NCI-H1436 (cell line): ENCODE measurements around the gene CTSE.
"Not testable (repeated sequence)": the region's sequence is repeated elsewhere in the genome, so short reads cannot be mapped to it uniquely, and the experiment has no call there.

Source experiments
- DNase-seq: peaks from one replicate; lab custom pipeline; 2025; lab: John Stamatoyannopoulos, UW

Gene CTSE

DNA sequence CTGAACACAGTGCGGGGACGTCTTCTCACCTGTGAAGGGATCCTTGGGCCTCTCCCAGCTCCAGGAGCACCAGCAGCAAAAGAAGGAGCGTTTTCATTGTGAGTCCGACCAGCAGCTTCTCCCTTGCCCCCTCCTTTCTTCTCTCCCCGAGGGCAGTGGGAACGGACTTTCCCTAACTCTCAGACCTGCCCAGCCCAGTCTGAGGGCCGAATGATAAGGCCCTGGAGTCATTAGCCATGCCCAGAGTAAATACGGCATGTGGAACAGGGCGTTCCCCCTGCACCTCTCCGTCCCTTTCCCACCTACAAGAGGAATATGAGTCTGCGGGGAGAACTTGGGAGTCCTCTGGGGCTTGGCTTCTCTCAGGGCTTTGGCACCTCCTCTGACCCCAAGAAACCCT, at the start of gene CTSE:
Gene CTSE (minus strand): TSS at position 201 of the 400 bp plus-strand sequence. CDS start 104 bp downstream, at position 97.
- no peak for DNase-seq

GRCh38 chr1:206070627-206071304, 47.1 kb upstream of the CTSE start:
- DNase-seq: no peak

DNA sequence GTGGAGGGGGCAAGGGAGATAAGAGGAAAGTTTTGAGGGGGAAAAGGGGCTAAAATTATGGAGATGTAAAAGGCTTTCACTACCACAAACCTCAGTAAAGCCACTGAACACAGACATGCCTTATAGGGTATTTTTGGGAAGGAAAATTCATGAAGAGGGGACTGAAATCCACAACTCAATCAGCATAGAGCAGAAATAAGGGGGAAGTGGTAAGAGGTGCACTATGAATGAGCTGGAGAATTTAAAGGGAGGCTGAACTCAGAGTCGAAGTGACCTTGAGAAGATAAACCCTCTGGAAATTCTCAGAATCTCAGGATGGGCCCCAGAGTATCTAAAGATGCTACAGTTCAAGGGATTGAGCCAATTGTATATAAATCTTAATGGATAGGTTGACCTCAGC, 44.6 kb upstream of the CTSE start:
- DNase-seq: no peak

GRCh38 chr1:206067486-206068227, 44.0 kb upstream of the CTSE start:
- no peak for DNase-seq

DNA sequence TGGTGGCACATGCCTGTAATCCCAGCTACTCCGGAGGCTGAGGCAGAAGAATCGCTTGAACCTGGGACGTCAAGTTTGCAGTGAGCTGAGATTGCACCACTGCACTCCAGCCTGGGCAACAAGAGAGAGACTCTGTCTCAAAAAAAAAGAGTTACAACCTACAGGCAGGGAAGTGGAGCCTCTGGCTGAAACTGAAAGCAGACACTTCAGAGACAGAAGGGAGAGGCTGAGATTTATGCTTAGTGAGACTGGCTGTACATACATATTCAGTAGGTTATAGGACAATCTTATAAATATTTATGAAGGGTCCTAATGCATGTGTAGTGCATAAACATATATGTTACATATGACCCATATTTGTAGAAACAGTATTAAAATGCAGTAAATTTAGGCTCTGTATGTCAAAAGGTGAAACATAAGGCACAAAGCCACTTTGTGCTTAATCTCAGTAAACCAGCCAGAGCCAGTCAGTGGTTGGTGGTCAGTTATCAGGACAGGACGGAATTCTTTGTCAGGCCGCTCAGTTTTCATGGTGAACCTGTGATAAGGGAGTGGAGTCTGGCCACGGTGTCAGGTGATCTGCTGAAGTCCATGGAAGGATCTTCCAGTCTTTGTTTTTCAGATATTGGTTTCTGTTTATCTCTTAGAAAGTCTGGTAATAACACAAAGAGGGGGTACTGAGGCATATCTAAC, 42.9 kb upstream of the CTSE start:
- DNase-seq: no peak

DNA sequence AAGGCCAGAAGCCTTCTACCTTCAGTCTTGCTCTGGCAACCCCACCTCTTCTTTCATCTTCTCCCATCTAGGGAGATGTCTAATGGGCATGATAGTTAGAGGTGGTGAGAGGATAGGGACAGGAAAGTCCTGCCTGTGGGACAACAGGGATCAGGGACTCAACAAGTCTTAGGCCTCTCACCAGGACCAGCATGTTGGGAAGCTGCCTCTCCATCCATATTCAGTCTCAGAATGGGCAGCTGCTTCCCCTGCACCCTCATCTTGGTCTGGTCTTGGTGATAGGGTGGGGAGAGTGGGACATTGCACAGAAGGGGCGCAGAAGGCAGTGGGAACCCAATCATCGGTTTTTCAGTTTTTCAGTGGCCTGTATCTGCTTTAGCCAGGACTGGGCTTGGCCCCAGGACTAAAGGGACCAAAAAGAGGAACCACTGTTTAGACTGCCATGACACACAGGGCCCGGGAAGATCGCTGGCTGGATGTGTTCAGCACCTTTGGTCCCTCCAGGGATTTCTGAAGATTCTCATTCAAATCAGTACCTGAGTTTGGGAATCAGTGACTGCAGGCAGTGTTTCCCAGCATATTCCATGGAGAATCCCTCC, 42.0 kb upstream of the CTSE start:
- DNase-seq: no peak

GRCh38 chr1:206064501-206064900, 40.8 kb upstream of the CTSE start:
- DNase-seq: not testable (repeated sequence)

DNA sequence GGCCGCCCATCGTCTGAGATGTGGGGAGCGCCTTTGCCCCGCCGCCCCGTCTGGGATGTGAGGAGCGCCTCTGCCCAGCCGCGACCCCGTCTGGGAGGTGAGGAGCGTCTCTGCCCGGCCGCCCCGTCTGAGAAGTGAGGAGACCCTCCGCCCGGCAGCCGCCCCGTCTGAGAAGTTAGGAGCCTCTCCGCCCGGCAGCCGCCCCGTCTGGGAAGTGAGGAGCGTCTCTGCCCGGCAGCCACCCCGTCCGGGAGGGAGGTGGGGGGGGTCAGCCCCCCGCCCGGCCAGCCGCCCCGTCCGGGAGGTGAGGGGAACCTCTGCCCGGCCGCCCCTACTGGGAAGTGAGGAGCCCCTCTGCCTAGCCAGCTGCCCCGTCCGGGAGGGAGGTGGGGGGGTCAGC, 40.3 kb upstream of the CTSE start:
- not testable (repeated sequence) for DNase-seq

GRCh38 chr1:206062464-206062863, 38.8 kb upstream of the CTSE start:
- DNase-seq: no peak

- no peak for DNase-seq
Observed at GRCh38 chr1:206060844-206061243, 37.1 kb upstream of the CTSE start.

- no peak for DNase-seq
Observed at GRCh38 chr1:206059355-206059915, 35.7 kb upstream of the CTSE start.

DNA sequence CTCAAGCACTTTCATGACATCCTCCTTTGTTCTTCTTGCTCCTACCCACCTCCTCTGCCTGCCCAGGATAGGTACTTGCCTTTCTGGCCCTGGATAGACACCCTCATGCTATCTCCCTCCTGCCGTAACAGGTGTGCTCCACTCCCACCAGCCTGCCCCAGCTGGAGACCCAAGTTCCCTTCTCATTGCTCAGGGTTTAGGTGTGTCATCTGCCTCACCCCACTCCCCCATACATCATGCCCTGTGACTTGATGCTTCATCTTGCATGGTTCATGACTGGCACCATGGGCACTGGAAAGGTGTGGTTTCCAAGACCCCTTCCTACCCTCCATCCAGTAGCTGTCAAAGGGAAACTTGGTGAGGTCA, 35.2 kb upstream of the CTSE start:
- no peak for DNase-seq

DNA sequence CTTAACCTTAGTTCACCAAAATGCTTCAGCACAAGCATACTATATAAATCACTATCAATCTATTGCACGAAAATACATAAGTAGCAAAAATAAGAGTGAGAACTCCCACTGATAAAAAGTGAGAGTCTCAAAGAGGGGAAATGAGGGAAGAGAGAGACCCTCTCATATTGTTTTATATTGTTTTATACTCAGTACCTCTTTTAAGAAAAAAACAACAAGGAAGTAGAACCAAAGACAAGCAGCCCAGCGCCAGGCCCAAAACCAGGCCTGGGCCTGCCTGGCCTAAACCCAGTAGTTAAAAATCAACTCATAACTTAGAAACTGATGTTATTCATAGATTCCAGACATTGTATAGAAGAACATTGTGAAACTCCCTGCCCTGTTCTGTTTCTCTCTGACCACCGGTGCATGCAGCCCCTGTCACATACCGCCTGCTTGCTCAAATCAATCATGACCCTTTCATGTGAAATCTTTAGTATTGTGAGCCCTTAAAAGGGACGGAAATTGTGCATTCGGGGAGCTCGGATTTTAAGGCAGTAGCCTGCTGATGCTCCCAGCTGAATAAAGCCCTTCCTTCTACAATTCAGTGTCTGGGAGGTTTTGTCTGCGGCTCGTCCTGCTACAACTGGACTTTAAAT, 34.7 kb upstream of the CTSE start:
- not testable (repeated sequence) for DNase-seq

GRCh38 chr1:206055639-206056323, 32.1 kb upstream of the CTSE start:
- not testable (repeated sequence) for DNase-seq

GRCh38 chr1:206055069-206055625, 31.5 kb upstream of the CTSE start:
- DNase-seq: not testable (repeated sequence)

DNA sequence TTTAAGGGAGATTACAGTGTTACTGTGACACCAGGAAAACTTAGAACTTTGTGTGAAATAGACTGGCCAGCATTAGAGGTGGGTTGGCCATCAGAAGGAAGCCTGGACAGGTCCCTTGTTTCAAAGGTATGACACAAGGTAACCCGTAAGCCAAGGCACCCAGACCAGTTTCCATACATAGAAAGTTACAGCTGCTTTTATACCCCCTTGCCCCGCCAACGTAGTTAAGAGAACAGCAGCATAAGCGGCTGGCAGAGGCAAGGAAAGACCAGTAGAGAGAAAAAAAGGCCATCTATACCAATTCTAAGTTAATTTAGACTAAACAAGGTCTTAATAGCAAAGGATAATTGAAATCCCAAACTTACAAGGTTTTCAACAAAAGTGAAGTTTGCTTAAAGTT, 29.9 kb upstream of the CTSE start:
- not testable (repeated sequence) for DNase-seq

DNA sequence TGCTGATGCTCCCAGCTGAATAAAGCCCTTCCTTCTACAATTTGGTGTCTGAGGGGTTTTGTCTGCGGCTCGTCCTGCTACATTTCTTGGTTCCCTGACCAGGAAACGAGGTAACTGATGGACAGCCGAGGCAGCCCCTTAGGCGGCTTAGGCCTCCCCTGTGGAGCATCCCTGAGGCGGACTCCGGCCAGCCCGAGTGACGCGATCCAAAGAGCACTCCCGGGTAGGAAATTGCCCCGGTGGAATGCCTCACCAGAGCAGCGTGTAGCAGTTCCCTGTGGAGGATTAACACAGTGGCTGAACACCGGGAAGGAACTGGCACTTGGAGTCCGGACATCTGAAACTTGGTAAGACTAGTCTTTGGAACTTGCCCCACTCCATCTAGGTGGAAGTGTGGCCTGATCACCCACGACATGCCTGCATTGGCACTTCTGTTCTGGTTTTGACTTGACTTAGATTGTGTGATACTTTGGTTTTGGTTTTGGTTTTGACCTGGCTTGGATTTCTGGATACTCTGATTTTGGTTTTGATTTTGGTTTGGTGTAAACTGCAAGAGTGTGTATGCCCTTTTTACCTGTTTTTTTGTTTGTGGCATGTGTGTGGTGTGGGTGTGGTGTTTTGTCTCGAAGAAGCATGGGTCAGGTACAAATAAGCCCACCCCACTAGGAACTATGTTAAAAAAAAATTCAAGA, 29.4 kb upstream of the CTSE start, which contains the start of gene RHEX:
Gene RHEX (plus strand): TSS at position 255 of the 692 bp plus-strand sequence. CDS start 44,656 bp downstream, outside the sequence.
- not testable (repeated sequence) for DNase-seq

- not testable (repeated sequence) for DNase-seq
Observed at GRCh38 chr1:206052231-206052865, 28.7 kb upstream of the CTSE start.

GRCh38 chr1:206050655-206051235, 27.1 kb upstream of the CTSE start:
- no peak for DNase-seq
